Chondrocyte (in vitro differentiated cells): Measurements from ENCODE around the gene NAT8L. TPM values are rescaled to one million over a fixed set of nuclear protein-coding genes. Genes with fewer than 3 reads are reported as not detected.

Experiments used
- DNase-seq: peaks from one replicate; pipeline ENCODE4 v3.0.0; 2021; ENCODE audit warnings: mixed read lengths, low spot score
- H3K27ac Mint-ChIP-seq: one replicate; pipeline ENCODE4 v1.8.0; 2021; ENCODE audit warnings: mild to moderate bottlenecking, moderate library complexity, mixed read lengths; ENCODE audit not compliant: unreplicated experiment
- H3K27me3 Mint-ChIP-seq: 2 replicates; pipeline ENCODE4 v1.8.0; 2021; ENCODE audit warnings: low read depth, mixed read lengths
- H3K36me3 Mint-ChIP-seq: 2 replicates; pipeline ENCODE4 v1.8.0; 2021; ENCODE audit warnings: low read depth, mixed read lengths
- H3K4me1 Mint-ChIP-seq: 2 replicates; pipeline ENCODE4 v1.8.0; 2021; ENCODE audit warnings: low read depth, mild to moderate bottlenecking, mixed read lengths
- H3K4me3 Mint-ChIP-seq: one replicate; pipeline ENCODE4 v1.8.0; 2021; ENCODE audit warnings: mild to moderate bottlenecking, moderate library complexity, mixed read lengths; ENCODE audit not compliant: unreplicated experiment
- H3K9me3 Mint-ChIP-seq: 2 replicates; pipeline ENCODE4 v1.8.0; 2021; ENCODE audit warnings: low read depth, mixed read lengths
- total RNA-seq: library from RNA; stranded (reverse); gene quantifications from 3 replicates; pipeline ENCODE4 v1.2.1, GENCODE V29; 2021
- TF ChIP-seq, protein P1 (sequence below): fragments of 200-600 bp; sonication (generic); IDR thresholded peaks from 2 replicates; pipeline ENCODE4 v1.5.0; 2021; ENCODE audit warnings: antibody characterized with exemption, mild to moderate bottlenecking, moderate library complexity

NAT8L gene
- total RNA-seq, 1 donor from 2014 or later, result 1.6 TPM

DNA sequence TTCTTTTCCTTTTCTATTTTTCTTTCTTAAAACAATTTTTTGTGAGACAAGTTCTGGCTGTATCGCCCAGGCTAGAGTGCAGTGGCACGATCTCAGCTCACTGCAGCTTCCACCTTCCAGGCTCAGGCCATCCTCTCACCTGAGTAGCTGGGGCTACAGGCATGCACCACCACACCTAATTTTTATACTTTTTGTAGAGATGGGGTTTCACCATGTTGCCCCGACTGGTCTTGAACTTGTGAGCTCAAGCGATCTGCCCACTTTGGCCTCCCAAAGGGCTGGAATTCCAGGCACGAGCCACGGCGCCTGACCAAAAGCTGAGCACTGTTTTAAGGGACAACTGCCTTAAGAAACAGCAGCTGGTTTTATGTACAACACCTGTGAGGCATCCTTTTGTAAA lies 9.3 kb upstream of the NAT8L start:
- TF ChIP-seq, protein P1, sequence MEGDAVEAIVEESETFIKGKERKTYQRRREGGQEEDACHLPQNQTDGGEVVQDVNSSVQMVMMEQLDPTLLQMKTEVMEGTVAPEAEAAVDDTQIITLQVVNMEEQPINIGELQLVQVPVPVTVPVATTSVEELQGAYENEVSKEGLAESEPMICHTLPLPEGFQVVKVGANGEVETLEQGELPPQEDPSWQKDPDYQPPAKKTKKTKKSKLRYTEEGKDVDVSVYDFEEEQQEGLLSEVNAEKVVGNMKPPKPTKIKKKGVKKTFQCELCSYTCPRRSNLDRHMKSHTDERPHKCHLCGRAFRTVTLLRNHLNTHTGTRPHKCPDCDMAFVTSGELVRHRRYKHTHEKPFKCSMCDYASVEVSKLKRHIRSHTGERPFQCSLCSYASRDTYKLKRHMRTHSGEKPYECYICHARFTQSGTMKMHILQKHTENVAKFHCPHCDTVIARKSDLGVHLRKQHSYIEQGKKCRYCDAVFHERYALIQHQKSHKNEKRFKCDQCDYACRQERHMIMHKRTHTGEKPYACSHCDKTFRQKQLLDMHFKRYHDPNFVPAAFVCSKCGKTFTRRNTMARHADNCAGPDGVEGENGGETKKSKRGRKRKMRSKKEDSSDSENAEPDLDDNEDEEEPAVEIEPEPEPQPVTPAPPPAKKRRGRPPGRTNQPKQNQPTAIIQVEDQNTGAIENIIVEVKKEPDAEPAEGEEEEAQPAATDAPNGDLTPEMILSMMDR, result no peak
- Mint-ChIP-seq H3K27me3 (peaks cover 24% of the 10 kb centered on the region), H3K4me3 (no peak overlapping the region), H3K36me3 (no peaks in the 10 kb centered on the region), H3K27ac (no peak overlapping the region), H3K4me1 (no peaks in the 10 kb centered on the region), H3K9me3 (no peaks in the 10 kb centered on the region)
- DNase-seq, result no peak

DNA sequence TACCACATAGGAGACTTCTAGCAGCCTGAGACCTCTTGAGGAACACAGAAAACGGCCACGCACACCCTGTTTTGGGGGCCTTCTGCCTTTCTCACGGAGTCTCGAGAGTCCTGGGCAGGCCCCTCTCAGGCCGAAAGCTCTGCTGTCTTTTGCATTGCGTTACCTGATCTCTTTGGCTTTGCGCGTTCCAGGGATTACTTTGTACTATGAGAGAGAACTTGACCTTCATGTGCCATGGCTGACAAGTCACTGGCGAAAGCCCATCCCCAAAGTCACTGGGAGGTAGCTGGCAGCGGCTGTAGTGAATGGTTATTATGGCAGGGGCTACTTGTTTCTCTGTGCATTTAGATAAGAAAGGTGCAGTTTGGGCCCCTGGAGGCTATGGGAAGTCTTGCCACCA lies 8.0 kb upstream of the NAT8L start:
- H3K4me1 Mint-ChIP-seq, result no peaks in the 10 kb centered on the region
- no peak overlapping the region for H3K27ac Mint-ChIP-seq
- H3K27me3 Mint-ChIP-seq, result peaks cover 28% of the 10 kb centered on the region
- no peak for DNase-seq
- no peak overlapping the region for H3K4me3 Mint-ChIP-seq
- no peaks in the 10 kb centered on the region for H3K9me3 Mint-ChIP-seq
- no peaks in the 10 kb centered on the region for H3K36me3 Mint-ChIP-seq
- TF ChIP-seq, protein P1, result no peak

DNA sequence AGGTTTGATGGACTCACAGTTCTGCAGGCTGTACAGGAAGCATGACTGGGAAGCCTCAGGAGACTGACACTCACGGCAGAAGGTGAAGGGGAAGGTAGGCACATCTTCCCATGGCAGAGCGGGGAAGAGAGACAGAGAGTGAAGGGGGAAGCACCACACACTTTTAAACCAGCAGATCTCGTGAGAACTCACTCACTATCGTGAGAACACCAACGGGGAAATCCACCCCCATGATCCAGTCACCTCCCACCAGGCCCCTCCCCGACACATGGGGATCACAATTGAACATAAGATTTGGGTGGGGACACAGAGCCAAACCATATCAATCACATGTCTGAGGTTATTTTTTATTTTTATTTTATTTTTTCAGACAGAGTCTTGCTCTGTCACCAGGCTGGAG lies 4.9 kb upstream of the NAT8L start:
- TF ChIP-seq, protein P1, result no peak
- Mint-ChIP-seq H3K4me3 (no peak overlapping the region), H3K36me3 (no peaks in the 10 kb centered on the region), H3K27me3 (peaks cover 44% of the 10 kb centered on the region), H3K4me1 (no peaks in the 10 kb centered on the region), H3K9me3 (no peaks in the 10 kb centered on the region), H3K27ac (no peak overlapping the region)
- no peak for DNase-seq

DNA sequence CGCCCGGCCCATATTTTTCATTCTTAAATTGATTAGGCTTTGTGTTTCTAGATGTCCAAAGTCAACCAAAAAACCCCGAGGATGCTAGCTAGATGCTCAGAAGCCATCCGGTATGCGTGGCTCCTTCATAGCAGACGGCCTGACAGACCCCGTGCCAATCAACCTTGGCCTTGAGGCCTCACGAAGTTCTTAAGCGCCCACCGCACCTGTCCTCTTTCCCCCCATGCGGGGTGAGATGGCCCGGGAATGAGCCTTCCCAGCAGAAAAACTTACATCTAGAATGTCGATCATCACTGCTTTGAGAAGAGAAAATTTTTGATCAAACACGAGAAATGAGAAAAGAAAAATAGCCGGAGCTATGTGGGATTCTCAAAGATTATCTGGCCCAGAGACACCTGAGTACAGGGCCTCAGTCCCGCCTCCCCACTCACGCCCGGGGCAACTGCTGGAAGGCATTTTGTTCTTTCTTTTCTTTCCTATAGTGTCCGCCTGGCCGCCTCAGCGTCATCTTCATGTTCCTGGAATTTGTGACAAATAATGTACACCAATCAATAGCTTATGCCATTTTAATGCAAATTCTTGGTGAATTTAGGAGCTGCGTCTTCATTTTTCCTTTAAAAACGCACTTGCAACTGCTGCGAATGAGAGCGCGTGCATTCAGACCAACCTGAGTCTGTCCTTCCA lies 1.6 kb upstream of the NAT8L start:
- no peaks in the 10 kb centered on the region for H3K9me3 Mint-ChIP-seq
- TF ChIP-seq, protein P1, result no peak
- peak overlapping the region; percentile 56 for H3K4me3 Mint-ChIP-seq
- no peaks in the 10 kb centered on the region for H3K36me3 Mint-ChIP-seq
- H3K27ac Mint-ChIP-seq, result no peak overlapping the region
- no peak for DNase-seq
- H3K4me1 Mint-ChIP-seq, result no peaks in the 10 kb centered on the region
- peaks cover 28% of the 10 kb centered on the region for H3K27me3 Mint-ChIP-seq

DNA sequence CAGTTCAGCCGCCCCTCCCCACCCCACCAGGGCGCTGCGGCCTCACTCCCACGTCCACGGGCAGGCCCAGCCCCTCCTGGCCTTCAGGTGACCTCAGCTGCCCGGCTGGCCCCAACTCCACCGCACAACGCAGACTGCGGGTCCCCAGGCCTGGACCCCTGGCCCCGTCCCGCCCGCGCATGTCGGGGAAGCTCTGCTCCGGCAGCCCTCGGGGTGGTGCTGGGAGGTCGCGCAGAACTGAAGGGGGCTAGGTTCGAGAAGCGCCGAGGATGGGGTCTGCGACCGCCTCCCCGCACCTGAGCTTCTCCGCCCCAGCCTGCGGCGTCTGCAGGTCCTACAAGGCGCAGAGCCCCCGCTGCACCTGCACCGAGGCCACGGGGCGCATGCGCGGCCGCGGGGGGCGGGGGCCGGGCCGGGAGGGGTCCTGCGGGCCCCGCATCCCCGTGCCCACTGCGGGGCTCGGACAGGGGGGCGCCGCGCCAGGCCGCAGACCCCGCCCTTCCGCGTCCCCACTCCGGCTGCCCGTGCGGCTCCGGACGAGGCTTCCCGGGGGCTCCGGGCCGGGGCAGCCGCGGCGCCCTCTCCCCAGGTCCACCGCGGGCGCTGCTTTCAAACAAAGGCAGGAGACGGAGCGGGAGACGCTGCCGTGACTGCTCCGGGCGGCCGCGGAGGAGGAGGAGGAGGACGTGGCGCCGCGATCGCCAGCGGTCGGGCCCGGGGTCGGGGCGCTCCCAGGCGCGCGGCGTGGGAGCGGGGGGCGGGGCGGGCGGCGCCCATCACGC lies 672 bp upstream of the NAT8L start:
- Mint-ChIP-seq H3K27me3 (peaks cover 26% of the 10 kb centered on the region), H3K4me3 (no peak overlapping the region), H3K36me3 (no peaks in the 10 kb centered on the region), H3K9me3 (no peaks in the 10 kb centered on the region), H3K27ac (no peak overlapping the region), H3K4me1 (no peaks in the 10 kb centered on the region)
- TF ChIP-seq, protein P1, result no peak
- DNase-seq, result no peak
